ENCODE measurements around the gene PARD3B. TPM values are rescaled to one million over a fixed set of nuclear protein-coding genes. Genes with fewer than 3 reads are reported as not detected.

Gene PARD3B
- total RNA-seq, 6 experiments from 2014 or later: 5.3 to 11.2 (median 8.3) TPM

GRCh38 chr2:204632410-204632809 is 87.1 kb downstream of the PARD3B start:
- 100% methylated on average over 2 of the region's 3 CpGs for WGBS (ENCODE audit: insufficient coverage, low coverage, low lambda C conversion rate, missing lambda C conversion rate)
- no peak overlapping the region for H3K4me3 ChIP-seq
- TF ChIP-seq POLR2A (IDR thresholded peaks at IDR 0.05) (no peak), CTCF (IDR thresholded peaks at IDR 0.05) (no peak)
- DNase-seq (no peak), ATAC-seq (no peak)
- no peak overlapping the region for H3K27ac ChIP-seq
- intact Hi-C loops (cut with DNase I): no loop called here
- no peaks in the 10 kb centered on the region for H3K27me3 ChIP-seq
- no peaks in the 10 kb centered on the region for H3K9me3 ChIP-seq
- no peaks in the 10 kb centered on the region for H3K36me3 ChIP-seq
- H3K4me1 ChIP-seq: no peaks in the 10 kb centered on the region

DNA sequence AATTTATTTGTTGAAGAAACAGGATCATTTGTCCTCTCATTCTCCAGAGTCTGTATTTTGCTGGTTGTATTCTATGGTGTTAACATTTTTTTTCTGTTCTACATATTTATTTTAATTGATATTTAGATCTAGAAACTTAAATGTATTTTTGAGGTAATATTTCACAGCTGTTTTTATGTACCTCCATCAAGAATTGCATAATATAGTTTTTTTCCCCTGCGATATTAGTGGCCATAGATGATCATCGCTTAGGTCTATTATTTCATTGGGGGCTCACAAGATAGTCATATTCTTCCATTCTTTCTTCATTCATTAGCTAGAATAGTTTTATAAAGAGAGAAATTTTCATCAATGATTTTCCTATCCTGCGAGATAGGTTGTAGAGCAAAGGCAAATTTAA is 89.3 kb downstream of the PARD3B start:
- Histone ChIP-seq H3K4me1 (no peaks in the 10 kb centered on the region), H3K9me3 (no peaks in the 10 kb centered on the region), H3K27ac (no peak overlapping the region), H3K27me3 (no peaks in the 10 kb centered on the region), H3K36me3 (no peaks in the 10 kb centered on the region), H3K4me3 (no peak overlapping the region)
- no peak for TF ChIP-seq POLR2A (IDR thresholded peaks at IDR 0.05)
- TF ChIP-seq CTCF (IDR thresholded peaks at IDR 0.05): no peak
- ATAC-seq (no peak), DNase-seq (no peak)
- intact Hi-C loops (cut with DNase I): no loop called here
- 95% methylated on average over 3 of the region's 3 CpGs for WGBS (ENCODE audit: insufficient coverage, low coverage, low lambda C conversion rate, missing lambda C conversion rate)

DNA sequence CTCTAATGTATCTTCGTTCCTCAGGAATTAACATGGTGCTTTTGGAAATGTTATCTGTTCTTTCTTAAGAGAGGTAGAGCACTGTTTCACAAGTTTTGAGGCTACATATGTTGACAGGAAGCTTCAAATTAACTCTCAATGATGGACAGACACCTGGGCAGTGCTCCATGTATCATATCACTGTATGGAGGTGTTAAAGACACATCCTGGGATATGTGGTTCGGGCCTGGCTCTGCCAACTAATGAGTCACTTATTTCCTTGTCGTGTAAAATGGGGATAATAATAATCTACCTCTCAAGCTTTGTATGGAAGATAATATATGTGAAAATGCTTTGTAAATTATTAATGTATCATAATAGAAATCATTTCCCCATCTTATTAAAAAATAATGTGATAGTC is 90.2 kb downstream of the PARD3B start:
- DNase-seq (no peak), ATAC-seq (no peak)
- WGBS (ENCODE audit: insufficient coverage, low coverage, low lambda C conversion rate, missing lambda C conversion rate): 50% methylated on average over 3 of the region's 3 CpGs
- H3K27me3 ChIP-seq: no peaks in the 10 kb centered on the region
- no peak overlapping the region for H3K27ac ChIP-seq
- intact Hi-C loops (cut with DNase I): no loop called here
- H3K36me3 ChIP-seq: no peaks in the 10 kb centered on the region
- TF ChIP-seq POLR2A (IDR thresholded peaks at IDR 0.05) (no peak), CTCF (IDR thresholded peaks at IDR 0.05) (no peak)
- no peak overlapping the region for H3K4me3 ChIP-seq
- H3K4me1 ChIP-seq: no peaks in the 10 kb centered on the region
- no peaks in the 10 kb centered on the region for H3K9me3 ChIP-seq

- Histone ChIP-seq H3K4me1 (no peaks in the 10 kb centered on the region), H3K4me3 (no peak overlapping the region), H3K27ac (no peak overlapping the region), H3K27me3 (no peaks in the 10 kb centered on the region), H3K36me3 (no peaks in the 10 kb centered on the region), H3K9me3 (no peaks in the 10 kb centered on the region)
- TF ChIP-seq POLR2A (IDR thresholded peaks at IDR 0.05): no peak
- no peak for TF ChIP-seq CTCF (IDR thresholded peaks at IDR 0.05)
- intact Hi-C loops (cut with DNase I): no loop called here
- WGBS (ENCODE audit: insufficient coverage, low coverage, low lambda C conversion rate, missing lambda C conversion rate): 61% methylated on average over 4 of the region's 4 CpGs
- ATAC-seq (no peak), DNase-seq (no peak)
Observed at GRCh38 chr2:204638471-204639194, 93.4 kb downstream of the PARD3B start.
